ACHN (cell line): Measurements from ENCODE around the gene LBR.
A peak's percentile ranks its signal among the peaks of the same experiment; 100 is the strongest.

ENCODE experiments used
- DNase-seq: peaks from one replicate; pipeline ENCODE4 v3.0.0-alpha.2; 2015
- in situ Hi-C: cut with HindIII; loops from 2 replicates; pipeline ENCODE4 v1.10.0; 2017; ENCODE audit warnings: low sequenced_read_pairs, low pct_ligation_motif_present, low pct_unique_long_range_greater_than_20kb

The LBR gene

DNA sequence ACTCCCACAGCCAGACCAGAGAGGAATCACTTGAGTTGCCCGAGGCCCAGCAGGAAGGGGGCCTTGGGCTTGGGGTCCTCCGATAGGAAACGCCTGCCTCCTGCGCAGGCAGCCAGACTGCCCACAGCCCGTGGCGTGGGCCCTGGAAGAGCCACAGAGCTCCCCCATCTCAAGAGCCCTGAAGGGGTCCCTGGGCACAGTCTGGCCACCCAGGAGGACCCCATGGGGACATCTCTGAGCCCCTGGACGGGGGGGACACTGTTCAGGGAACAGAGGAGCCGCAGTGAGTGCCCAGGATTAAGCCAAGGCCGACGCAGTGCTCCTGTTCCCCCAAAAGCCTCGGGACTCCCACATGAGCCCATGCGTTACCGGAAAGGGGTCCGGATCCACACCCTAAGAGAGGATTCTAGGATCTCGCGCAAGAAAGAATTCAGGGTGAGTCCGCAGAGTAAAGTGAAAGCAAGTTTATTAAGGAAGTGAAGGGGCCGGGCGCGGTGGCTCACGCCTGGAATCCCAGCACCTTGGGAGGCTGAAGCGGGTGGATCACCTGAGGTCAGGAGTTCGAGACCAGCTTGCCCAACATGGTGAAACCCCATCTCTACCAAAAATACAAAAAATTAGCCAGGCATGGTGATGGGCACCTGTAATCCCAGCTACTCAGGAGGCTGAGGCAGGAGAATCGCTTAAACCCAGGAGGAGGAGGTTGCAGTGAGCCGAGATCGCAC lies 38.1 kb upstream of the LBR start:
- in situ Hi-C loops = no loop called here
- no peak for DNase-seq

DNA sequence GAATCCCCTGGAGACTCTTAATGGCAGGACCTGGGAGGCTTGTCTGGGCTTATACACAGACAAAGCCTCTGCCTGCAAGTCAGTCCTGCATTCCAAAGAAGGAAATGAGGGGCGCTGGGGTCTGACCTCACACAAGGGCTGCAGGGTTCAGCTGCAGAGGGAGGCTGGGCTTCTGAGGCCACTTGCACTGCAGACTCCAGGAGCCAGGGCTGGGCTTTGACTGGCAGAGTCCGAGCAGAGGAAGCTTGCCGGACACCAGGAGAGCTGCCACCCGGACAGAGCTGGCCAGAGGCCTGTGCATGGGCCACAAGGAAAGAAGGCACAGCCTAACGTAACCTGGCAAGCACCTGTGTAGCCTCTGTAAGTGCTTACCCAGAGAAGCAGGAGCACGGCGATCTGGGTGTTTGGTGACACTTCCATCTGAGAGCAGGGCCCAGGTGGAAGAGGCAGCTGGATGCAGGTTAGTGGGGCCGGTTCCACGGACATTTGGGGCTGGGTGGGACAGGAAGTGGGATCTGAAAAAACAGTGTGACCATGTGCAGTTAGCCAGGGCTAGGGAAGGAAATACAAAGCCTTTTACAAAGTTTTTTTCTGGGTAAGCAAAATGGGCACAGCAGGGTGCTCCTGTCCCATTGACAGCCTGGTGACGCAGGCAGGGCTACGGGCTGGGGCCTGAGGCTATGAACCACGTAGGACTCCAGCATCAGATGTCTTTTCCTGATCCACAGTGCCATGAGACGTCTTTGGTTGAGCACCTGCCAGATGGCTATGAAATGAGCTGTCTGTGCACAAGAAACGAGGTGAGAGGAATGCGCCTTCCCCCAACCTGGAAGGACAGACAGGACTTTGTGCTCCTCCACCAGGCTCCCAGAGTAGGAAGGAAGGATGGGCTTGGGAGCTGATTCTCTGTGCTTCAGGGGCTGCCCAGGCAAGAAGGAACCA lies 37.3 kb upstream of the LBR start:
- DNase-seq = no peak
- in situ Hi-C loops = no loop called here

DNA sequence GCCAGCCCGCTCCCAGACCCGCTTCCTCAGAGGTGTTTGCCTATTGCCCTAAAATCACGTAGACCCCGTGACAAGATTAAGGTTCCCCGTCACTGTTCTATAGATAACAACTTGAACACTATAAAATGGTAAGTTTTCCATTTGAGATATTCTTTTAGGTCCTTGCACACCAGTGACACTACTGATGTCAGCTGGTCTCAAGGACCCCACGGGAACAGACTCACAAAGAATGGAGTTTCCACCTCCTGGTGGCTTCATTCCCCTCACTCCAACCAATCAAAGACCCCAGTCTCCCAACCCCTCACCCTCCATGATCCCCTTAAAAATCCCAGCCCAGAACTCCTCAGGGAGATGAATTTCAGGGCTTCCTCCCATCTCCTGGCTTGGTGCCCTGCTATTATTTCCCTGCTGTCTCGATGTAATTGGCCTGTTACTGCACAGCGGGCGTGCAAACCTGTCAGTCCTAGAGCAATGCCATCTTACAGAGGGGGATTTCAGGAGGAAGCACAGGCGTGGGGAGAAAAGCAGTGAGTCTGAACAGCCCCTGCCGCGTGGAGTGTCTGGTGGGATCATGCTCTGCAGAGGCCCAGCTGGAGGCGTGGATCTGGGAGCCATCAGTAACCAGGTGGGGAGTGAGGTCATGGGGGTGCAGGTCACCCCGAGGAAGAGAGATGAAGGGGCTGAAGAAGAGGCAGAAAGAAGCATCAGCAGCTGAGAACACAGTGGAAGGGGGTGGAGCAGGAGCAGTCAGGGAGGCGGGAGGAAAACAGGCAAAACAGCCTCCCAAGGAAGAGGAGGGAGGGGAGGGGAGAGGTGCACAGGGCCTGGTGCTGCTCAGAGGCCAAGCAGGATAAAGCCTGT lies 35.1 kb upstream of the LBR start:
- no peak for DNase-seq
- in situ Hi-C loops = no loop called here

DNA sequence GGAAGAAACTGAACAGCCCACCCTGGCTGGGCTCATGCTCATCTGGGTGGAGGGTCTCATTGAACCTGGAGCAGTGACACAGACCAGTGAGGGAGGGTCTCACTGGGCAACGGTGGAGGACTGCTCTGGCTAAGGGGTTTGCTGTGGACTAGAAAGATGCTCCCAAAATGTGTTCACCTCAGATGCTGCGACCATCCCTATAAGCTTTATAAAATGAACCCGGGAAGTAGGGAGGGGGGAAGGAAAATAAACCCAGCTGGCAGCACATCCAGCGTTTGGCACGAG lies 34.5 kb upstream of the LBR start:
- no peak for DNase-seq
- in situ Hi-C loops = no loop called here

DNA sequence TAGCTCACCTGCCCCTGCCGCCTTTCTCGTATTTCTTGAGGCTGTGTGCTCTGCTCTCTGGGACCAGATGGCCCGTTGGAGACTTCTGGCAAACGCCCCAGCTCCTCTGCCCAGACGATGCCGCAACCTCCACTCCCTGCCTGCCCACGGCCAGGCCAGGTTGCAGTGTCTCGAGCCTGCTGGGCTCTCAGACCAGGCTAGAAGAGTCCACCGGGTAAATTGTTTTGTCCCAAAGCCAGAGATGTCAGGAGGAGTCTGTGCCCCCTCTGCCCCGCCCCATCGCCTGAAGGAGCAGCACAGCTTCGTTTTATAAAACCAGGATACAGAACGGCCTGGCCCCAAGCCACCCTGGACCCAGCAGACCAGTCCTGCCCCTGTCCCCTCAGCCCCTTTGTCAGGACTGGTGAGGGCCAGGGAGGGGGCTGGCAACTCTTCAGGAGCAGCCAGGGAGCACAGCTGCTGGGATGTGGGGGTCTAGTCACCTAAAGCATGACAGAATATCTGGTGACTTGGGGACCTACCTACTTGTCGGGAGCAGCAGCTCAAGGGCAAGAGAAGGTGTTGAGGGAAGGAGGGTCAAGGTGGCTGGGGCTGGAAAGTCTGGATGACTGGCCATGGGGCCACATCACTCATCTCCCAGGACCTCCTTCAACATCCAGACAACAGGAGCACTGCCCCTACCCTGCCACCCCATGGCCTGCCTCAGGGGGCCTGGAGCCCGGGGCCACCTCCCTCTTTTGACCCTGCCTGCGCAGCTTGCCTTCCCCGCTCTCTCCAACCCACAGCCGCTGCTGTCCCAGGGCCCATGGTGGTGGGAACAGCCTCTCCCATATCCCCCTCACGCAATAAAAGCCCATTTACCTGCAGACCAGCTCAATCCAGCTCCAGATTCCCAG lies 33.9 kb upstream of the LBR start:
- DNase-seq = no peak
- in situ Hi-C loops = no loop called here

DNA sequence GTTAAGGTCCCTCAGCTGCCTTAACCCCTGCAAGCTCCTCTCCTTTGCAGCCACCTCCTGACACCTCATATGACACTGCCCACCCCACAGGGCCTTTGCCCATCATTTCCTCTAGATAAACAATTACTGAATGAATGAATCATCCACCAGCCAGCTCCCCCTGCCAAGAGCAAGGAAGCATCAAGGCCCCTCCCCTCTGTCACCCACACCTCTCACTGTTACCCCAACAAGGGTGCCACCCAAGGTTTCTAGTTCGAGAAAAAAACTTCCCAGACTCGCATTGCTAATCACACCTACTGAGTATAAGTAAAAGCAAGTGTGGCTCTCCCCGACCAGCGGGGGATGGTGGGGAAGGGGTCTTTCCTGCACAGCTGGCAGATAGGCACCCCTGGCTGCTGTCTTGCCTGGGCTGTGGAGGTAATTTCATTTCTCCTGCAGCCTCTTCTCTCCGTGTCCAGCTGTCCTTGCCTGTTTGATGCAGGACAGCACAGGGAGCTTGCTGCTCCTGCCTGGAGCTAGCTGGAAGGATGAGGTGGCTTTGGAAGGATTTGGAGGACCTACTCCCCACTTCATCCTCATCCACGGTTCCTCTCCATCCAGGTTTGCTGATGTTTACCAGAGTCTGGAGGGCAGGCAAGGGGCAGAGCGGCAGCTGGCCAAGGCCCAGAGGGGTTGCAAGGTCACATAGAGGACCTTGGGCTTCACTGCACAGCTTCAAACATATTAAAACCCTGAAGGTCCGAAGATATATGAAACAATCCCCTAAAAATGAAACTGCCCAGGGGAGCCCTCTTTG lies 33.1 kb upstream of the LBR start:
- DNase-seq = peak; percentile 30
- in situ Hi-C loops = no loop called here

DNA sequence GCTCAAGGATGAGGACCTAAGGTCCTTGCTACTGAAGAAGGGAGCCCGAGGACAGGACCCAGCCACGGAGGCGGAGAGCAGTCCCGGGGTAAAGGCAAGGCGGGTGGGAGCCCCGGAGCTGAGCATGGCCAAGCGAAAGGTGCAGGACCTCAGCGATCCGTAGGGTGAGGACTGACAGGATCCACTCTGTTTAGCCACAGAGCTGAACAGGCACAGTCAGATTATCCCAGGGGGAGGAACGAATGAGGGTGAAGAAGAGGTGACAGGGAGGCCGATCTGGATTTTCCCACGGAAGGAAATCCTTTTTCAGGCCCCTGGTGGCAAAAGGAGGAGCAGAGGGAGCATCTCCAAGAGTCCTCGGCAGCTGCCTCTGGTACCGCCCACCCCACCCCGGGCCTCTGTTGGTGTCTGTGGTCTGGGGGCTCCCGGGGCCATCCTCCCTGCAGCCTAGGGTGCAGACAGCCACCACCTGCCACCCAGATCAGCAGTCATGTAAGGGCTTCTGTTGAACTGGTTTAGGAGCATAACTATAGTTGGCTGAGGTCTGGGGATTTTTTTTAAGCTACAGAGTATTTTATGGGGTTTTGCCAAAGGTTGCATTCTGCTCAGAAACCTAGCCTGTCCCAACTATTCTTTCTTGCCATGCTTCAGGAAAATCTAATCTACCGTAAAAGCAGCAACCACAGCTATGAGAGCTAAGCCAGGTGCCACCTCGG lies 32.3 kb upstream of the LBR start:
- in situ Hi-C loops = no loop called here
- DNase-seq = no peak

DNA sequence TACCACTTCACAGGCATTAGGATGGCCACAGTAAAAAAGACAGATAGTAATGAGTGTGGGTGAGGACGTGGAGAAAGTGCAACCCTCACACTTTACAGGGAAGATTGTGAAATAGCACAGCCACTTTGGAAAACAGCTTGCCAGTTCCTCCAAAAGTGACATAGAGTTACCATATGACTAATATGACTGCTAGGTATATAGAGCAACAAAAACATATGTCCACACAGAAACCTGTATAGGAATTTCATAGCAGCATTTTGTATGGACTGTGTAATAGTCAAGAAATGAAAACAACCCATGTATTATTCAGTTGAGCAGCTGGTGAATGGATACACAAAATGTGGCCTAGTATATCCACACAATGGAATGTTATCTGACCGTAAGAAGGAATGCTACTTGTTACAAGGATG lies 30.4 kb upstream of the LBR start:
- in situ Hi-C loops = no loop called here
- no peak for DNase-seq

DNA sequence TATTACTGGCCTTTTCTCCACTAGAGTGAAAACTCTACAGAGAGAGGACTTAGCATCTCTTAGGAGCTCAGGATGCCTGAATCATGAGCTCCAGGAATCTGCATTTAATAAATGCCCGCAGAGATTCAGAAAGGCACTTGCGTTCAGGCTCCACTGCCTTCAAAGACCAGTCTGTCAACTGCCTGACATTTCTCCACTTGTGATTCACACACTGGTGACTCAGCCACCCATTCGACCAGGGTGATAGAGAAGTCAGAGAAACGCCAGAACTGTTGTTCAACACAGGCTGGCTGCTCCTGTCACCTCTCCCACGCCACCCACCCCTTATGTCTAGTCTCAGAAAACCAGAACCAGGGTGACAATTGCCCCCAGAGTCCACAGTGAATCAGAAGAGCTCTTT lies 26.9 kb upstream of the LBR start:
- DNase-seq = peak; percentile 97
- in situ Hi-C loops = no loop called here

DNA sequence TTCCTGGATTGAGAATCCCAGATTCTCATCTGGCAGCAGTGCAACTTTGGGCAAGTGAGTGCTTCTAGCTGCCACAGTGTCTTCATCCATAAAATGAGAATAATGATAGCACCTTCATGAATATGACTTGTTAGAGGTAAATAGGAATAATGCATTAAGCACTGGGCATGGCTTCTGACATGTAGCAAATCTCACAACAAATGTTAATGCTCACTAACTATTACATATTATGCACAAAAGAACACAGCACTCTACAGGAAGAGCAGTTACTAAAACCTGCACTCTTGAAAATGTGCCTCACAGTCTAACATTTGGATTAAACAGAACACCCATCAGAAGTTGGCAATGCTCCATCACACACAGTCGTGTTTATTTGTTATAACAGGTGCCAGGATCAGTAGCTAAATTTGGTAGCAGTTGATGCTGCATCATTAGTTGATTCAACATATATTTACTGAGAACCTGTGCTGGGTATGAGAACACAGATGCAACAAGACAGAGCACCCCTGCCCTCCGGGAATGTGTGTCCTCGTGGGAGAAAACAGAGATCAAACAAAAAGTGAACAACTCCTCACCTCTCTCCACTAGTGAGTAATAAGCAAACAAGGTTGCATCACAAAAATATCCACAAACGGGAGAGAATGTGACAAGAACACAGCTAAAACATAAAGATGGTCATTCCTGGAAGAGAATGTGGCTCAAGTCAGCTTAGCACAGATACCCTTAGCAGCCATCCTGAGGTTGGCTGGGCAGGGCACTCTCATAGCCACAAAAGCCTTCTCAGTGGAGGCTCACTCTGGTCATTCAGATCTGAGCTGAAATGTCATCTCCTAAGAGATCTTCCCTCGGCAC lies 26.2 kb upstream of the LBR start:
- in situ Hi-C loops = no loop called here
- DNase-seq = peak; percentile 41

DNA sequence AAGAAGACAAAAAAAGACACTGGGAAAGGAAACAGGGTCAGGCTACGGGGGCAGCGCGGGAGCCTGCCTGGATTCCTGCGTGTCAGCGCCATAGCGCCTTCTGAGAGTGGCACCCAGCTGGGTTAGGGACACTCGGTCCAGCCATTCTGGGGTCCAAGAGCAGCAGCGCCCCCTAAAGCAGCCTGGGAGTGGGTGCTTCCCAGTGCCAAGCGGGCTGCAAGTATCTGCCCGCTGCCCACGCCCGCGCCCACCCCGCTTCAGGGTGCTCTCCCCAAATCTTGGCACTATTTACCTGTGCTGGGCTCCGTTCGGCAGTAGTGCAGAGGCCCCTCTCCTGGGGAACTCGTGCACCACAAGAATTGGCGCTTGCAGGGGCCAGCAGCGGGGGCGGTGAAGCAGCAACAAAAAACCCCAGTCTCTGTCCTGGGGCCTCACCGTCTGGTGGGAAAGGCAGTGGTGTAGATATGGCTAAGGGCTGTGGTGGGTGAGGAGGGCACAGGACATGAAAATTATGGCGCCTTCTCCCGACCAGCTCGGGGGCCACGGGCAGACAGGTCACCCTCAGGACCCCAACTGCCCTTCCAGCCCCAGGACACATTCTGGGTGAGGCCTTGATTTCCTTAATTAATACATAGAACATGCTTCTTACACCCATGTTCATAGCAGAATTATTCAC lies 24.1 kb upstream of the LBR start:
- in situ Hi-C loops = no loop called here
- DNase-seq = no peak

DNA sequence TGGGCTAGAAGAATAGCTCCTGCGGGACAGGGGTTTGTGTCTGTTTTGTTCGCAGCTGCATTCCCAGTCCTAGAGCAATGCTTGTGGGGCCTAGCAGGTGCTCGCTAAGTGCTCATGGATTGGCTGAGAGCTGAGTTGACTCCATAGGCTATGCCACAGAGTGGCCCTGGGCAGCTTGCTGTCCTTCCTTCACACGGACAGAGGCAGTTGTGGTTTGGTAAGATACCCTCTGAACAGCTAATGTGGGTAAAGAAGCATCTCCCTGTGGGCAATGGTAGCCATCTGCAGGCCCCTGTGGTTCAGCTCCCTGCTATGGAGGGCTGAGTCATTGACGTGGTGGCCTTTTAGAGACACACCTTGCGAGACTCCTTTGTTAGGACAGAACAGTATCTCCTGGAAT lies 23.5 kb upstream of the LBR start:
- no peak for DNase-seq
- in situ Hi-C loops = no loop called here

DNA sequence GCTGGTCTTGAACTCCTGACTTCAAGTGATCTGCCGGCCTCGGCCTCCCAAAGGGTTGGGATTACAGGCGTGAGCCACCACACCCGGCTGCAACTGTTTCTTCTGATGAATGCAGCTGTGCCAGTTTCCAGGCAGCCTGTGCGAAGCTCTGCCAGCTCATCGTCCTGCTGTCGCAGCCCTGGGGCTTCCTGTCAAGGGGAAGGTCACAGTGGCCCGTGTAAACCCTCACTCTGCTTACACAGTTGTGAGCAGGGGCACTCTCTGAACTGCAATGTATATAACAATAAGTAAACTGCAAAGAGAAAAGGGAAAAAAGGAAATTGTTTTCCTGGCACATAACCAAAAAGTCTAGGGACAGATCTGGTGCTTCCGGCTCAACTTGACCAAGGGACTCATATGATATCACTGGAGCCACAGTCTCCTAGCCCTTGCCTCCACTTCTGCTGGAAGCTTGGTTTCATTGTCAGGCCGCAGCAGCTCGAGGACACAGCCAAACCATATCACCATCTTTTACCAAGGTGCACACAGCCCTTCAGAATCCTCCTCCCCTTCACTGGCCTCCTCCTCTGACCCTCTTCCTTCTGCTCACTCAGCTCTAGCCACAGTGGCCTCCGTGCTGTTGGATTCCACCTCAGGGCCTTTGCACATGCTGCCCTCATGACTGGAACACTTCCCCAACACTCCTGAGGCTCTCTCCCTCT lies 22.8 kb upstream of the LBR start:
- DNase-seq = no peak
- in situ Hi-C loops = no loop called here

DNA sequence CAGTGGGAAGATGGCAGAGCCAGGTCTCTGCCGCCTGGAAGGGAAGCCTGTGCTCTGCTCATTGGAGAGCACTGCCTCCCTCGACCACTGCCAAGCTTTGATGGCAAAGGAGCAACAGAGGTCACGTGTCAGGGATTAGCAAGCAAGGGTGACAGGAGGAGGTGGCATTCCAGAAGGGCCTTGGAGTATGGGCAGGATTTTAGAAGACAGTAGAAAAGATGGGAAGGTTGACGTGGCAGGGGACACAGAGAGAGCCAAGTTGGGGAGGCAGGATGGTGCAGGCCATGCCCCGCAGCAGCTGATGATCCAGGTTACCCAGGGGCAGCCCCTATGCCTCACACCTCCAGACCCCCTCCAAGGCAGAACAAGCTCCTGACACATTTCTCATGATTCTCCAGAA lies 21.9 kb upstream of the LBR start:
- in situ Hi-C loops = no loop called here
- no peak for DNase-seq

DNA sequence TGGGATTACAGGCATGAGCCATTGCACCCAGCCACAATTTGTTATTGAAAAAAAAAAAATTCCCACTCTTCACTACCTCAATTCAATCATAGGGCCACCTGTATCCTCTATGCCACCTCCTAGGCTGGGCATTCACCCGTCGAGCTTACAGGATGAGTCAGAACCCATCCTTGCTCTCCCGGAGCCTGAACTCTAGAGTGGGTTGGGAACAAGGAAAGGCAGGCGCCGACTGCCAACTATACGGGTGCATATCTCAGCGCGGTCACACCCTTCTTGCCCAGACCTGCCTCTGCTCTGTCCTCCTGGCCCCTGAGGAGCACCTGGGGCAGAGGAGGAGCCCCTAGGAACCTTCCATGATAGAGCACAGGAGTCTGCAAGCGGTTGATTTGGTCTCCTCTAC lies 21.4 kb upstream of the LBR start:
- peak; percentile 97 for DNase-seq
- in situ Hi-C loops = no loop called here
